ENCODE measurements around the gene MAPK1.
"Not testable (repeated sequence)": the region's sequence is repeated elsewhere in the genome, so short reads cannot be mapped to it uniquely, and the experiment has no call there.

The MAPK1 gene

DNA sequence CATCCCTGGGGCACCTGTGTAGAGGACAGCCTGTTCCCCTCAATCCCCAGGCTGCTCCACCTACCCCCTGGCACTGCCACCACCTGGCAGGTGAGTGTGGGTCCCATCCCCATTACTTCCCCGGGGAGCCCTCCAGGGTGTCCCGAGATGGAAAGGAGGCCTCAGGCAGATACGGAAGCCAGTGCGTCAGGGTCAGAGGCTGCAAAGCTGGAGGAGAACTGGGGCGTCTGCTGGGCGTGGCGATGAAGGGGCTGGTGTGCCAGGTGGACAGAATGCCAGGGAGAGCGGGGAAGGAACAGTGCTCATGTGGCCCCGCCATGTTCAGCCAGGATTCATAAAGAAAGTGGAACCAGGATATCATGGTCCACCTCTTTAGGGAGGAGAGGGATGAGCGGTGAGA lies 139.7 kb downstream of the MAPK1 start:
- H3K4me1 Mint-ChIP-seq = no peaks in the 10 kb centered on the region
- H3K27ac Mint-ChIP-seq = no peak overlapping the region
- TF ChIP-seq, protein P1, sequence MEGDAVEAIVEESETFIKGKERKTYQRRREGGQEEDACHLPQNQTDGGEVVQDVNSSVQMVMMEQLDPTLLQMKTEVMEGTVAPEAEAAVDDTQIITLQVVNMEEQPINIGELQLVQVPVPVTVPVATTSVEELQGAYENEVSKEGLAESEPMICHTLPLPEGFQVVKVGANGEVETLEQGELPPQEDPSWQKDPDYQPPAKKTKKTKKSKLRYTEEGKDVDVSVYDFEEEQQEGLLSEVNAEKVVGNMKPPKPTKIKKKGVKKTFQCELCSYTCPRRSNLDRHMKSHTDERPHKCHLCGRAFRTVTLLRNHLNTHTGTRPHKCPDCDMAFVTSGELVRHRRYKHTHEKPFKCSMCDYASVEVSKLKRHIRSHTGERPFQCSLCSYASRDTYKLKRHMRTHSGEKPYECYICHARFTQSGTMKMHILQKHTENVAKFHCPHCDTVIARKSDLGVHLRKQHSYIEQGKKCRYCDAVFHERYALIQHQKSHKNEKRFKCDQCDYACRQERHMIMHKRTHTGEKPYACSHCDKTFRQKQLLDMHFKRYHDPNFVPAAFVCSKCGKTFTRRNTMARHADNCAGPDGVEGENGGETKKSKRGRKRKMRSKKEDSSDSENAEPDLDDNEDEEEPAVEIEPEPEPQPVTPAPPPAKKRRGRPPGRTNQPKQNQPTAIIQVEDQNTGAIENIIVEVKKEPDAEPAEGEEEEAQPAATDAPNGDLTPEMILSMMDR (IDR thresholded peaks at IDR 0.05; ENCODE audit: unreplicated experiment in 3 of 3) = no peak
- peaks cover 16% of the 10 kb centered on the region for H3K36me3 Mint-ChIP-seq (ENCODE audit: low read depth)
- H3K4me3 Mint-ChIP-seq = no peak overlapping the region
- H3K9me3 Mint-ChIP-seq = no peaks in the 10 kb centered on the region
- H3K27me3 Mint-ChIP-seq (ENCODE audit: low read depth) = no peaks in the 10 kb centered on the region

DNA sequence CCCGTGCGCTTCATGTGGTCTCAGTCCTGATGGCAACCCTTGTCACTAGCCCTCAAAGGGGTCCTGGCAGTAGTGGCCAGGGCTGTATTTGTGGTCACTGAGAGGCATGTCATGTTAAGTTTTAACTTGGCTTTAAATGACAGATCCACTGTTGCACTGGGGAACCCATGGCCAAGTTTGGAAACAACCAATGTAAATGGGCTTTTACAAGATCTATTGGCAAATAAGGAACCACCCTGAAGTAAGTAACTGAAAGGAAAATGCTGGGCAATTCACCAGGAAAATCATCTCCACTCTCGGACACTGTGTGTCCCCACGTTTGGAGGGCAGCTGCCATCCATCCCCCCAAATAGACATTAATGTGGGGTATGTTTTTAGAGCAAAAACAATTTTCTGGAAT lies 140.3 kb downstream of the MAPK1 start:
- Mint-ChIP-seq H3K4me1 (no peaks in the 10 kb centered on the region), H3K36me3 (ENCODE audit: low read depth) (peaks cover 14% of the 10 kb centered on the region), H3K27me3 (ENCODE audit: low read depth) (no peaks in the 10 kb centered on the region), H3K27ac (no peak overlapping the region), H3K9me3 (no peaks in the 10 kb centered on the region), H3K4me3 (no peak overlapping the region)
- TF ChIP-seq, protein P1 (IDR thresholded peaks at IDR 0.05; ENCODE audit: unreplicated experiment in 3 of 3) = no peak

DNA sequence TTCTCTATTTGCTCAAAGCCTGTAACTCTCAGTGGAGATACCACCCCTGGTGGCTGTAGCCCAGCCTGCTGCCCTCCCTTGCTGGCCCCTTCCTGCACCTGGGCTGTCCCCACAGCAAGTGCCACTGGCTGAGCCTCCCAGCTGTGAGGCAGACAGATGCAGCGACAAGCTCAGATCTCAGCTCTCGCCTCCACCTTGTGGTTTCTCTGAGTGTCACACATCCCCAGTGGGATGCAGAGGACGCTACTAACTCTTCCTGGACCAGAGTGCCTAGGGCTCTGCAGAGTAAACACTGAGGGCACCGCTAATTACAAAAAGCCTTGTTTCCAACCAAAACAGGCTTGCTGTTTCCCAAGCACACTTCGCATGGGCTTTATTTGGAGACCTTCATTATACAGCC lies 140.8 kb downstream of the MAPK1 start:
- Mint-ChIP-seq H3K4me3 (no peak overlapping the region), H3K27ac (no peak overlapping the region), H3K36me3 (ENCODE audit: low read depth) (peaks cover 14% of the 10 kb centered on the region), H3K4me1 (no peaks in the 10 kb centered on the region), H3K27me3 (ENCODE audit: low read depth) (no peaks in the 10 kb centered on the region), H3K9me3 (no peaks in the 10 kb centered on the region)
- TF ChIP-seq, protein P1 (IDR thresholded peaks at IDR 0.05; ENCODE audit: unreplicated experiment in 3 of 3) = peak; percentile 22 to 45 (median 34)

DNA sequence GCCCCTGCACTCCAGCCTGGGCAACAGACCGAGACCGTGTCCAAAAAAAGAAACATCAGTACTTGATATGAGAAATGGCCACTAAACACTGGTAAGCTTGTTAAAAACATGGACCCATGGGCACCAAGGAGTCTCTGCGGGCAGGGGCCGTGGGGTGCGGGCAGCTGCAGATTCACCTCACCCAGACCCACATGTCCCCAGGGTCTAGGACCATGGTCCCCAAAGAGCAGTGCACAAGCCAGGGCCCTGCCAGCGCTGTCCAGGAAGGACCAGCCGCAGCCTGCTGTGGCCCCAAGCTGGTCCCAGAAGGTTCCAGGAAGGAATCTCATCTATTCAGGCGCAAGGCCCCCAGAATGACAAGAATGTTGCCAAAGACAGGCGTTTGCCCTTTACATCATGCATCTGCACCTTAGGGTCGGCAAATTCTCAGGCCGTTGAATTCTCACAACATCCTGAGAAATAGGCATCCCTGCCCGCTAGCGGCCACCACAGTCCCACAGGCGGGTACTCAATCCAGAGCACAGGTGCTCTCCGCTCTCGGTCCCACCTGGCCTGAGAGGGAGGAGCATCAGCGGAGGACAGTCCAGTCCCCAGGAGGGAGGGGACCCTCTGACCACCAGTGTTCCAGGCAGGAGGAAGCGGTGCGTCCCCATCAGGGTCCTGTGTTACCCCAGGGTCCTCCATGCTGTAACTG lies 141.3 kb downstream of the MAPK1 start:
- H3K4me1 Mint-ChIP-seq = no peaks in the 10 kb centered on the region
- no peaks in the 10 kb centered on the region for H3K27me3 Mint-ChIP-seq (ENCODE audit: low read depth)
- H3K36me3 Mint-ChIP-seq (ENCODE audit: low read depth) = peaks cover 13% of the 10 kb centered on the region
- H3K9me3 Mint-ChIP-seq = no peaks in the 10 kb centered on the region
- no peak overlapping the region for H3K4me3 Mint-ChIP-seq
- H3K27ac Mint-ChIP-seq = no peak overlapping the region
- TF ChIP-seq, protein P1 (IDR thresholded peaks at IDR 0.05; ENCODE audit: unreplicated experiment in 3 of 3) = no peak

DNA sequence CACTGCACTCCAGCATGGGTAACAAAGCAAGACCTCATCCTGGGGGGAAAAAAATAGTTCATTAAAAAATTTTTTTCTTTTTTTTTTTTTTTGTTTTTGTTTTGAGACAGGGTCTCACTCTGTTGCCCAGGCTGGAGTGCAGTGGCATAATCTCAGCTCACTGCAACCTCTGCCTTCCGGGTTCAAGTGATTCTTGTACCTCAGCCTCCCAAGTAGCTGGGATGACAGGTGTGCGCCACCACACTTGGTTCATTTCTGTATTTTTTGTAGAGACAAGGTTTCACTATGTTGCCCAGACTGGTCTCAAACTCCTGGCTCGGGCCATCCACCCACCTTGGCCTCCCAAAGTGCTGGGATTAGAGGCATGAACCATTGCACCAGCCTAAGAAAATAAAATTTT lies 142.9 kb downstream of the MAPK1 start:
- not testable (repeated sequence) for H3K27ac Mint-ChIP-seq; H3K9me3 Mint-ChIP-seq; H3K36me3 Mint-ChIP-seq (ENCODE audit: low read depth)

DNA sequence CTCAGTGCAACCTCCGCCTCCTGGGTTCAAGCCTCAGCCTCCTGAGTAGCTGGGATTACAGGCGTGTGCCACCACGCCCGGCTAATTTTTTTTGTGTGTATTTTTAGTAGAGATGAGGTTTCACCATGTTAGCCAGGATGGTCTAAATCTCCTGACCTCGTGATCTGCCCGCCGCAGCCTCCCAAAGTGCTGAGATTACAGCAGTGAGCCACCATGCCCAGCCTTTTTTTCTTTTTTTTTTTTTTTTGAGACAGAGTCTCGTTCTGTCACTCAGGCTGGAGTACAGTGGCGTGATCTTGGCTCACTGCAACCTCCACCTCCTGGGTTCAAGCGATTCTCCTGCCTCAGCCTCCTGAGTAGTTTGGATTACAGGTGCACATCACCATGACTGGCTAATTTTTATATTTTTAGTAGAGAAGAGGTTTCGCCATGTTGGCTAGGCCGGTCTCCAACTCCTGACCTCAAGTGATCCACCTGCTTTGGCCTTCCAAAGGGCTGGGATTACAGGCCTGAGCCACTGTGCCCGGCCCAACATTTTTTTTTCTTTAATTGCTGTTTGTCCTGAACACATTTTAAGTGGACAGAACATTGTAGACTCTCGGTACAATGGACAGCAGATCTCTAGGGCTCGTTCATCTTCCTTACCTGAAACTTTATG lies 146.1 kb downstream of the MAPK1 start:
- not testable (repeated sequence) for H3K4me3 Mint-ChIP-seq; H3K27me3 Mint-ChIP-seq (ENCODE audit: low read depth); H3K36me3 Mint-ChIP-seq (ENCODE audit: low read depth); H3K27ac Mint-ChIP-seq; H3K9me3 Mint-ChIP-seq; H3K4me1 Mint-ChIP-seq

More for the DNA sequence above, 142.9 kb downstream of the MAPK1 start:
- not testable (repeated sequence) for H3K4me3 Mint-ChIP-seq; H3K27me3 Mint-ChIP-seq (ENCODE audit: low read depth); H3K4me1 Mint-ChIP-seq

DNA sequence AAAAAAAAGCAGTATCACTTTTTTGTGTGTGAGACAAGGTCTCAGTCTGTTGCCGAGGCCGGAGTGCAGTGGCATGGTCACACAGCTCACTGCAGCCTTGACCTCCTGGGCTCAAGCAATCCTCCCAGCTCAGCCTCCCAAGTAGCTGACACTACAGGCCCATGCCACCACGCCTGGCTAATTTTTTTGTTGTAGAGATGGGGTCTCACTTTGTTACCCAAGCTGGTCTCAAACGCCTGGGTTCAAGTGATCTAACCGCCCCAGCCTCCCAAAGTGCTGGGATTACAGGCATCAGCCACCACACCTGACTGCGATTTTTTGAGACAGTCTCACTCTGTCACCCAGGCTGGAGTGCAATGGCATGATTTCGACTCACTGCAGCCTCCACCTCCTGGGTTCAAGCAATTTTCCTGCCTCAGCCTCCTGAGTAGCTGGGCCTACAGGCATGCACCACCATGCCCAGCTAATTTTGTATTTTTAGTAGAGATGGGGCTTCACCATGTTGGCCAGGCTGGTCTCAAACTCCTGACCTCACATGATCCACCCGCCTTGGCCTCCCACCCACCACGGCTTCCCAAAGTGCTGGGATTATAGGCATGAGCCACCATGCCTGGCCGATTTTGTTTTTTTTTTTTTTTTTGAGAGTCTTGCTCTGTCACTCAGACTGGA lies 147.1 kb downstream of the MAPK1 start:
- not testable (repeated sequence) for H3K36me3 Mint-ChIP-seq (ENCODE audit: low read depth); H3K4me3 Mint-ChIP-seq

More for the DNA sequence above, 147.1 kb downstream of the MAPK1 start:
- H3K9me3 Mint-ChIP-seq; H3K4me1 Mint-ChIP-seq; H3K27me3 Mint-ChIP-seq (ENCODE audit: low read depth); H3K27ac Mint-ChIP-seq: not testable (repeated sequence)

Data from nephron (organoid).